ENCODE measurements around the gene GAL. TPM values are rescaled to one million over a fixed set of nuclear protein-coding genes. Genes with fewer than 3 reads are reported as not detected.

GAL gene
- total RNA-seq, 4 donors from 2014 or later, result 4.9 TPM; not detected in 3

GRCh38 chr11:68651208-68651984 lies 32.9 kb upstream of the GAL start:
- TF ChIP-seq CTCF (IDR thresholded peaks at IDR 0.05; ENCODE audit: low read depth), result no peak

DNA sequence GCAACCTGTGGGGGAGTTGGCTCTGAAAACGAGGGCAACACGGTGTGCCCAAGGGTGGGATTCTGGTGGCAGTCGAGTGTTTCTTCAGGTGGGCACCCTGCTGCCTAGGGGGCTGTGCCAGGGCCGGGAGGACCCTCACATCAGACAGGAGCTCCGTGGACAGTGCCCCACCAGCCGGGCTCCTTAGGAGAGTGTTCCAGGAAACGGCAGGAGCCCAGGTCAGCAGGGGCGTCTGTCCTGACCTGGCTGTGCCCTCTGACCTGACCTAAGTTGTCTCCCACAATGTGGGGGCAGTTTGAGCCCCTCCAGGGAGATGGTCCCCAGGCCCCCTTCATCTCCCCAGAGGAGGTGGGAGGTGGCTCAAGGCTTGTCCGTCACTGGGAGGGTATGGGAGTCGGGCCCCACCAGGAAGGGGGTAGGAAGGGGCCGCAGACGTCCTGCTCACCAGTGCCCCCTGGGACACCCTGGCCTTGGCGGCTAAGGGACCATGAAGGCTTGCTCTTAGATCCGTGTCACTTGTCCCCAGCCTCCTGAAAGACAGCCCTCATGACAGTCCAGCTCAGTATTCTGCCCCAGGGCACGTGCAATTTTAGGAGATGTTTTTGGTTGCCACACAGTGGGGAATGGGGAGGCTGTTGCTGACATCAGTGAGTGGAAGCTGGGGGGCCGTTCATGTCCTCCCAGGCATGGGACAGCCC lies 32.2 kb upstream of the GAL start:
- TF ChIP-seq CTCF (IDR thresholded peaks at IDR 0.05; ENCODE audit: low read depth), result no peak

GRCh38 chr11:68652683-68653156 lies 31.6 kb upstream of the GAL start:
- TF ChIP-seq CTCF (IDR thresholded peaks at IDR 0.05; ENCODE audit: low read depth), result no peak

DNA sequence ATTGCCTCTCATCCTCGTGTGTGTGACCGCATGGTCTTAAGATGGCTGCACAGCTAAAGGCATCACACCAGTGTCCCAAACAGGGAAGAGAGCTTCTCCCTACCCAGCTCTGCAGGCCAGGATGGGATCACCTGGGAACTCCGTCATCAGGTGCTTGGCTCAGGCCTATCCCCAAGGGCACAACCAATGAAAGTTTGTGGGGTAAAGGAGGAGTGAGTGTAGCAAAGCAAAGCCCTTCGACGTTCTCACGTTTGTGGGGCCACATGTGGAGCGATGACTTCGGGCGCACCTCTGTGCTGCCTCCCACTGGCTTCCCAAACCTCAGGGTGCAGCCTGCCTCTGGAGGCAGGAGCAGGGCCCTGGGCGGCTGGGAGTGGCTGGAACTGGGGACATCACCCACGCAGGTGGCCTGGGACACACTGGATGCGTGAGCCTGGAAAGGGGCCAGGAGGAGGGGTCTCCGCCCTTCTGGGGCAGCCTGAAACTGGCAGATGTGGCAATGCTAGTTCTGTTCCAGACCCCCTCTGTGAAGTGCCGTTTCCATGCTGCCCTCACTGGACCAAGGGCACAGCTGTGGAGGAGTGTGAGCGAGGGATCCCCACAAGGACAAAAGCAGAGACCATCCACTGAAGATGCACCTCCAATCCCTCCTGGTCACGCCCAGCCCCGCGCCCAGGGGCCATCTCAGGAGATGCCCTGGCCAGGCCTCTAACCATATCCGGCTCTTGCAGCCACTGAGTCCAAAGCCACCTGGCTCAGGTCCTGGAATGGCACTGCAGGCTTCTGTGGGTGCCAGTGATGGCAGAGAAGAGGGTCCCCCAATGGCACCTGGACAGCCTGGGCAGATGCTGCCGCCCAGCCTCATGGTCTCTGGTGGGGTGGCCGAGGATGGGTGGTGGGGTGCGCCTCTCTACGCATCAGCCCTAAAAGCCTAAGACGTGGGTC lies 30.6 kb upstream of the GAL start:
- TF ChIP-seq CTCF (IDR thresholded peaks at IDR 0.05; ENCODE audit: low read depth), result no peak

DNA sequence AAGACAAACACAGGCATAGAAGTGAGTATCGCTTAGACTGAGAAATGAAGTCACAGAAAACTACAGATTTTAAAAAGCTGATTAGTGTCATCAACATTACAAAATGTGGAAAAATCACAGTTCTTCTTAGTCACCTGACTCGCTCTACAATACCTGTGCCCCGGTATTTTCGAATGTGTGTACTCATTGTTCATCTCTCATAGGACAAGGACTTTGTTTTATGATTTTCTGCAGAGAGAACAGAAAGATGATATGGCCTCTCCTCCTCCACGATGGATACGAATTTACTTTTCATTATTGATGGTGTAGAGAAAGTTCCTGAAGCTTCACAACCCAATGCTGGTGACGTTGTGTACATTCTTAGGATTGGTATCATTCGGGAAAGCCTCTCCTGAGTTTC lies 29.4 kb upstream of the GAL start:
- TF ChIP-seq CTCF (IDR thresholded peaks at IDR 0.05; ENCODE audit: low read depth), result no peak

DNA sequence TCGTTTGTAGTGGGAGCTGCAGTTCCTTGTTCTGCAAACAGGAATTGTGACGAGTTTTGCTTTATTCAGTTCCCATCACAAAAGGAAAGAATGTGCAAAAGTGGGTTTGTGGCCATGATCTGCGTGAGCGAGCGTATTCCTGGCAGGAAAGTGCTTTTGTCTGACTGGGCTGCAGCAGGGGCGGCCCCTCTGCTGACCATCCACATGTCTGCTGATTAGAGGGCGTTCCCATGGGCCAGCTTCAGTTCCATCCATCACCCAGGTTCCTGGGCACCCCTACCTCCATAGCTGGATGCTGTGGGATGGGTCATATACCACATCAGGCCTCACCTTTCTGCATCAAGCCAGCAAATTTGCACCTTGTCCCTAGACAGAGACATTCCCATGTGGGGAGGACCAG lies 28.9 kb upstream of the GAL start:
- no peak for TF ChIP-seq CTCF (IDR thresholded peaks at IDR 0.05; ENCODE audit: low read depth)

All from subcutaneous adipose tissue (tissue), 4 donors.